Adrenal gland (tissue), 12 donors: ENCODE results near the gene QSER1. TPM values are rescaled to one million over a fixed set of nuclear protein-coding genes. Genes with fewer than 3 reads are reported as not detected.
A peak's percentile ranks its signal among the peaks of the same experiment; 100 is the strongest.

Experiments
- DNase-seq, 7 donors: peaks; one replicate each; pipeline ENCODE4 v3.0.0-alpha.2; 2019 to 2020
- H3K27ac ChIP-seq, 5 donors: fragments of 200-600 bp; sonication (generic) in 4 of 5; 1 replicate in 3 of 5; 2 replicates in 2 of 5; pipeline versions ENCODE4 v1.5.1 to v1.8.0; 2016 to 2020; ENCODE audit warnings: mild to moderate bottlenecking in 1 of 5
- H3K27me3 ChIP-seq: fragments of 200-600 bp; 2 replicates; pipeline ENCODE4 v1.8.0; 2021
- H3K36me3 ChIP-seq, 2 donors: fragments of 200-600 bp; replicated peaks in 1 of 2; 1 replicate in 1 of 2; 2 replicates in 1 of 2; pipeline versions ENCODE4 v1.5.1 to v1.8.0; 2018 to 2022
- H3K4me1 ChIP-seq, 2 donors: fragments of 200-600 bp; replicated peaks in 1 of 2; 1 replicate in 1 of 2; 2 replicates in 1 of 2; pipeline versions ENCODE4 v1.5.1 to v1.8.0; 2018 to 2021
- H3K4me3 ChIP-seq, 4 donors: fragments of 200-600 bp; sonication (generic) in 3 of 4; one replicate each; pipeline ENCODE4 v1.5.1; 2016 to 2018
- H3K9me3 ChIP-seq, 3 donors: fragments of 200-600 bp; sonication (generic) in 1 of 3; replicated peaks in 1 of 3; 1 replicate in 2 of 3; 2 replicates in 1 of 3; pipeline versions ENCODE4 v1.5.1 to v1.8.0; 2016 to 2021
- POLR2A ChIP-seq, 2 donors: fragments of 450-650 bp; IDR thresholded peaks; one replicate each; pipeline ENCODE4 v1.6.1; 2017; ENCODE audit warnings: antibody characterized with exemption in 2 of 2, mild to moderate bottlenecking in 2 of 2, moderate library complexity in 1 of 2
- WGBS, 4 donors: extraction: QIAGEN DNeasy Blood & Tissue Kit in 2 of 4; methylation state at CpG; one replicate each; pipeline versions ENCODE4 v1.1.5 to v1.1.7; 2013 to 2017; 5-methylcytosine and 5-hydroxymethylcytosine counted together
- intact Hi-C, 2 donors: fragments of 100-400 bp; cut with DNase I; formaldehyde crosslinking; loops; one replicate each; pipeline versions ENCODE4 v1.14.1 to v1.15.0; 2022 to 2023
- polyA plus RNA-seq, 3 donors: library from polyadenylated mRNA; stranded (reverse); fragments of 200-250 nt in 2 of 3; fragments of 350-450 nt in 1 of 3; fragmentation: Illumina TruSeq in 1 of 3; extraction: RNeasy Lipid Tissue Mini Kit (QIAGEN cat#74804) in 1 of 3; gene quantifications; one replicate each; pipeline ENCODE4 v1.2.3, GENCODE V29; 2013 to 2014
- total RNA-seq, 9 donors: library from RNA; depleted of rRNA in 4 of 9; stranded (reverse); fragments of >200 nt in 4 of 9; fragments of 120-200 nt in 1 of 9; fragmentation: NEBNext Ultra II Directional in 1 of 9; extraction: Animal tissue kit (Norgen Biotek cat#: 25700) in 1 of 9; gene quantifications; one replicate each; pipeline versions ENCODE4 v1.1.0 to v1.2.4, GENCODE V29; 2013 to 2023
- TF ChIP-seq, protein P1 (sequence below), 6 experiments: fragments of 450-650 bp in 4 of 6; fragments of 200-600 bp in 2 of 6; sonication (generic) in 1 of 6; IDR thresholded peaks; 1 replicate in 5 of 6; 2 replicates in 1 of 6; pipeline versions ENCODE4 v1.5.1 to v1.8.0; 2016 to 2021; ENCODE audit warnings: antibody characterized with exemption in 6 of 6, mild to moderate bottlenecking in 2 of 6, moderate library complexity in 1 of 6
- donor health status: healthy with polysubstance abuse.
- donor health status: Bipolar disorder and iron deficiency.
- donor health status: DM: yes; HTN: yes; CAD: no.
- donor health status: DM: no; HTN: no; CAD: no.
- donor health status: DM: no; HTN: no; CAD: no.
- donor health status: DM: yes; HTN: yes; CAD: no.

The QSER1 gene
- total and polyA plus RNA-seq, 12 donors: 2.4 to 27.2 (median 18.9) TPM

- no peak overlapping the region for H3K4me3 ChIP-seq
- no peaks in the 10 kb centered on the region for H3K27me3 ChIP-seq
- no peaks in the 10 kb centered on the region for H3K36me3 ChIP-seq
- H3K27ac ChIP-seq: no peak overlapping the region
- 50 to 69% (median 57%) methylated on average over 4 of the region's 4 CpGs for WGBS, 4 donors
- TF ChIP-seq POLR2A (IDR thresholded peaks at IDR 0.05): no peak
- TF ChIP-seq, protein P1, sequence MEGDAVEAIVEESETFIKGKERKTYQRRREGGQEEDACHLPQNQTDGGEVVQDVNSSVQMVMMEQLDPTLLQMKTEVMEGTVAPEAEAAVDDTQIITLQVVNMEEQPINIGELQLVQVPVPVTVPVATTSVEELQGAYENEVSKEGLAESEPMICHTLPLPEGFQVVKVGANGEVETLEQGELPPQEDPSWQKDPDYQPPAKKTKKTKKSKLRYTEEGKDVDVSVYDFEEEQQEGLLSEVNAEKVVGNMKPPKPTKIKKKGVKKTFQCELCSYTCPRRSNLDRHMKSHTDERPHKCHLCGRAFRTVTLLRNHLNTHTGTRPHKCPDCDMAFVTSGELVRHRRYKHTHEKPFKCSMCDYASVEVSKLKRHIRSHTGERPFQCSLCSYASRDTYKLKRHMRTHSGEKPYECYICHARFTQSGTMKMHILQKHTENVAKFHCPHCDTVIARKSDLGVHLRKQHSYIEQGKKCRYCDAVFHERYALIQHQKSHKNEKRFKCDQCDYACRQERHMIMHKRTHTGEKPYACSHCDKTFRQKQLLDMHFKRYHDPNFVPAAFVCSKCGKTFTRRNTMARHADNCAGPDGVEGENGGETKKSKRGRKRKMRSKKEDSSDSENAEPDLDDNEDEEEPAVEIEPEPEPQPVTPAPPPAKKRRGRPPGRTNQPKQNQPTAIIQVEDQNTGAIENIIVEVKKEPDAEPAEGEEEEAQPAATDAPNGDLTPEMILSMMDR (IDR thresholded peaks at IDR 0.05): no peak
- DNase-seq: no peak
- H3K4me1 ChIP-seq: no peaks in the 10 kb centered on the region
- intact Hi-C loops: loop anchor here in 1 of 2 donors (10.0 kb wide), 1 partner anchor 184 kb away; no protein-coding TSS in a partner anchor
- no peaks in the 10 kb centered on the region for H3K9me3 ChIP-seq
Measured at GRCh38 chr11:32881286-32881685, 11.3 kb upstream of the QSER1 start.

DNA sequence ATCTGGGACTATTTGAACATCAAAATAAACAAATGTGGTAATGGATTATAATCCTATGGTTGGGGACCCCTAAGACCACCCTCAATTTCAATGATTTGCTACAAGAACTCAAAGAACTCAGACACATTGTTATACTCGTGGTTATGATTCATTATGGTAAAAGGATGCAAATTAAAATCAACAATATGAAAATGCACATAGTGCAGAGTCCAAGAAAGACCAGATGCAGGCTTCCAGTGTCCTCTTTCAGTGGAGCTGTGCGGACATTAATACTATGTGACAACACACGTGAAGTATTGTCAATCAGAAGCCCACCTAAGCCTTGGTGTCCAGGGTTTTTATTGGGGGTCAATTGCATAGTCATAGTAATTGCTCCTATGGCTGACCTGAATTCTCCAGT, 9.2 kb upstream of the QSER1 start:
- Histone ChIP-seq H3K27ac (no peak overlapping the region), H3K36me3 (no peaks in the 10 kb centered on the region), H3K9me3 (no peaks in the 10 kb centered on the region), H3K27me3 (no peaks in the 10 kb centered on the region), H3K4me1 (no peaks in the 10 kb centered on the region), H3K4me3 (no peak overlapping the region)
- TF ChIP-seq, protein P1 (IDR thresholded peaks at IDR 0.05): no peak
- no peak for TF ChIP-seq POLR2A (IDR thresholded peaks at IDR 0.05)
- intact Hi-C loops: loop anchor here in 1 of 2 donors (10.0 kb wide), 1 partner anchor 181 kb away; no protein-coding TSS in a partner anchor
- DNase-seq: no peak
- WGBS, 4 donors: 52 to 86% (median 68%) methylated on average over 3 of the region's 3 CpGs

DNA sequence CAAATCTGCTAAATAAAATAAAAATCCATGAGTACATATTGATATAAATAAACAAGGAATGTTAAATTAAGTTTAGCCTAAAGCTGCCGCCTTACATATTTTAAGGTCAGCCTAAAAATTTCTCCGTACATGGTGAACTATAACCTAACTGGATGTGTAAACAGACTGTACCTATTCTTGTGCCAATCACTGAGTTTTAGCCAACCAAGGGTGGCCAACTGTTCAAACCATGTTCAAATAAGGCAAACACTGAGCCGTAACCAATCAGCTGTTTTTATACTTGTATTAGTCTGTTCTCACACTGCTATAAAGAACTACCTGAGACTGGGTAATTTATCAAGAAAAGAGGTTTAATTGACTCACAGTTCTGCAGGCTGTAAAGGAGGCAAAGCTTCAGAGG, 8.6 kb upstream of the QSER1 start:
- TF ChIP-seq POLR2A (IDR thresholded peaks at IDR 0.05): no peak
- TF ChIP-seq, protein P1 (IDR thresholded peaks at IDR 0.05): no peak
- no peaks in the 10 kb centered on the region for H3K9me3 ChIP-seq
- H3K4me3 ChIP-seq: no peak overlapping the region
- no peaks in the 10 kb centered on the region for H3K4me1 ChIP-seq
- DNase-seq: no peak
- no peaks in the 10 kb centered on the region for H3K27me3 ChIP-seq
- WGBS, 4 donors: 81 to 95% (median 89%) methylated on average over 3 of the region's 3 CpGs
- H3K36me3 ChIP-seq: no peaks in the 10 kb centered on the region
- intact Hi-C loops: loop anchor here in 1 of 2 donors (10.0 kb wide), 1 partner anchor 181 kb away; no protein-coding TSS in a partner anchor
- no peak overlapping the region for H3K27ac ChIP-seq

- WGBS, 4 donors: 74 to 90% (median 79%) methylated on average over 3 of the region's 3 CpGs
- no peaks in the 10 kb centered on the region for H3K36me3 ChIP-seq
- no peaks in the 10 kb centered on the region for H3K27me3 ChIP-seq
- no peak for TF ChIP-seq POLR2A (IDR thresholded peaks at IDR 0.05)
- TF ChIP-seq, protein P1 (IDR thresholded peaks at IDR 0.05): peak in 3 of 6 experiments; percentile 17 to 43 (median 29)
- no peak overlapping the region for H3K4me3 ChIP-seq
- DNase-seq: peak in 1 of 7 donors; percentile 4
- H3K4me1 ChIP-seq: no peaks in the 10 kb centered on the region
- H3K27ac ChIP-seq: no peak overlapping the region
- no peaks in the 10 kb centered on the region for H3K9me3 ChIP-seq
- intact Hi-C loops: loop anchor here in 1 of 2 donors (10.0 kb wide), 1 partner anchor 180 kb away; no protein-coding TSS in a partner anchor
Measured at GRCh38 chr11:32884770-32885384, 7.7 kb upstream of the QSER1 start.
